Activated T-cell treated with anti-CD3 and anti-CD28 coated beads, Interleukin-2, amount 50 U/mL, for 24 hours (primary cell): ENCODE results near the gene PITX1.

ENCODE experiments used
- DNase-seq: peaks from one replicate; pipeline ENCODE4 v3.0.0-alpha.2; 2020
- H3K27ac Mint-ChIP-seq: 2 replicates; pipeline ENCODE4 v1.8.0; 2020; ENCODE audit warnings: mild to moderate bottlenecking, mixed read lengths
- H3K27me3 Mint-ChIP-seq: 2 replicates; pipeline ENCODE4 v1.8.0; 2020; ENCODE audit warnings: mixed read lengths
- H3K36me3 Mint-ChIP-seq: 2 replicates; pipeline ENCODE4 v1.8.0; 2020; ENCODE audit warnings: low read depth, mixed read lengths
- H3K4me1 Mint-ChIP-seq: 2 replicates; pipeline ENCODE4 v1.8.0; 2020; ENCODE audit warnings: low read depth, mixed read lengths
- H3K4me3 Mint-ChIP-seq: 2 replicates; pipeline ENCODE4 v1.8.0; 2020; ENCODE audit warnings: mild to moderate bottlenecking, moderate library complexity, mixed read lengths
- H3K9me3 Mint-ChIP-seq: 2 replicates; pipeline ENCODE4 v1.8.0; 2020; ENCODE audit warnings: mixed read lengths

Gene PITX1

DNA sequence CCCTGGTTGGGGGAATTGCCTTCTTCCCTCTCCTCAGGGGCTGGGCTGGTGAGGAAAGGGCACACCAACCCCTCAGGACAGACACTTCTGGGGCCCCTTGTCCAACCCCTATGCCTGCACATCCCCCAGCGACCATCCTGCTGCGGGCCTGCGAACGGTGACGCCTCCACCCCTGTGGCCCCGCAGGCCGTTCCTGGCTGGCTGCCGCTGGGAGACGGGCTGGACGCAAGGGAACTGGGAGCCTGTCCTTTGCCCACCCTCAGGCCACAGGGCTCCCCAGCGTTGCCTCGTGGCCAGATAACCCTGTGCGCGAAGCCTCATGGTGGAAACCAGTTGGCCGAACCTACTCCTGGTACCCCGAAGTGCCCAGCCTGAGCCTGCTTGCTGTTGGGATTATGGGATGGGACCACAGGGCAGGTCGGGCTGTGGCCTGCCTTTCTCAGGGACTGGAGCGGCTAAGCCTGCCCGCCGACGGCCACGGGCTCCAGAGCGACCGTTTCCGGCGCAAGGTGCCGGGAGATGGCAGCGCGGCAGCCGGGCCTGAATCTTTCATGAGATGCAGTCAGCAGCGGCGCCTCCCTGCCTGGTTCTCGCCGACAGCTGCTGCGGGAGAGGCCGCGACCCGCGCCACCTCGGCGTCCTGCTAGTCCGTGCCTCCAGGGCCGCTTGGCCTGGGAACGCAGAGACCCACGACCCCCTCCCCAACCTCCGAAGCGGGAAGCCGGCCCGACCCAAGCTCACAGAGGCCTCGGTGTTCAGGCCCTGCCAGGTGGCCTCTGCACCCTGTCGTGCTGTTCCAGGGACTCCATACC lies 6.5 kb upstream of the PITX1 start:
- H3K9me3 Mint-ChIP-seq = no peaks in the 10 kb centered on the region
- peaks cover 14% of the 10 kb centered on the region for H3K4me1 Mint-ChIP-seq
- peaks cover 91% of the 10 kb centered on the region for H3K27me3 Mint-ChIP-seq
- H3K4me3 Mint-ChIP-seq = no peak overlapping the region
- H3K27ac Mint-ChIP-seq = no peak overlapping the region
- no peak for DNase-seq
- no peaks in the 10 kb centered on the region for H3K36me3 Mint-ChIP-seq

DNA sequence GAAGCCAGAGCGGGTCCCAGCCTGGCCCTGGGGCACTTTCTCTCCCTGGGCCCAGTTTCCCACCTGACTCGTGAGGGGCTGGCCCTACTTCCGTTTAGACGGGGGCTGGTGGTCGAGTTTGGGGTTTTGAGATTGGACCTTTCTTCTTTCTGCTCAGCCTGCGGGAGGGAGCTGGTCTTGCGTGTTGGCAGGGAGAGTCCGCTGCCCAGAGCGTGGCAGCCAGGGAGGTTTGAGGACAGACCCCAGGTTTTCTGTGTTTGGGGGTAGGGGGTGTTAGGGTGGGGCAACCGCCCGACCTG lies 6.0 kb upstream of the PITX1 start:
- peaks cover 14% of the 10 kb centered on the region for H3K4me1 Mint-ChIP-seq
- H3K4me3 Mint-ChIP-seq = no peak overlapping the region
- H3K27ac Mint-ChIP-seq = no peak overlapping the region
- H3K9me3 Mint-ChIP-seq = no peaks in the 10 kb centered on the region
- no peak for DNase-seq
- H3K36me3 Mint-ChIP-seq = no peaks in the 10 kb centered on the region
- peaks cover 91% of the 10 kb centered on the region for H3K27me3 Mint-ChIP-seq

- Mint-ChIP-seq H3K27ac (no peak overlapping the region), H3K36me3 (no peaks in the 10 kb centered on the region), H3K9me3 (no peaks in the 10 kb centered on the region), H3K4me3 (no peak overlapping the region), H3K27me3 (peaks cover 92% of the 10 kb centered on the region), H3K4me1 (peaks cover 18% of the 10 kb centered on the region)
- peak; percentile 51 for DNase-seq
Measured at GRCh38 chr5:135039271-135040033, 5.4 kb upstream of the PITX1 start.

DNA sequence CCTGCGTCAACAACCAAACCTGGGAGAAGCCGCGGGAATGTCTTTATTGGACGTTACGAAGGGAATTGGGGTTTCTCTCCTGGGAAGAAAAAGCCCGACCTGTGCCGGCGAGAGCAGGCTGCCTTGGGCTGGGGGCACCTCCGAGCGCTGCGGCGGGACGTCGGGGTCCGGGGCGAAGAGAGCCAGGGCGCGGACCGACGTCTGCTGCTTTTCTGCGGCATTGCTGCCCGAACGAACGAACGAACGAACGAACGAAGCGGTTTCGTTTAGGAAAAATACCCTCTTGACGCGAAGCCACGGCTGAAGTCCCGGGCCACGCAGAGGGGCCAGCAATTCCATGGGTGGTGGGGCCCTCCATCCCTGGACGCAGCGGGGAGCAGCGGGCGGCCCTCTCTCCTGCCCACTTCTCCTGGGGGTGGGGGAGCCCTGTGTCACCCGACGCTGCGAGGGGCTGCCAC lies 4.8 kb upstream of the PITX1 start:
- Mint-ChIP-seq H3K27ac (no peak overlapping the region), H3K4me1 (peaks cover 20% of the 10 kb centered on the region), H3K27me3 (peaks cover 88% of the 10 kb centered on the region), H3K36me3 (no peaks in the 10 kb centered on the region), H3K4me3 (no peak overlapping the region), H3K9me3 (no peaks in the 10 kb centered on the region)
- no peak for DNase-seq

DNA sequence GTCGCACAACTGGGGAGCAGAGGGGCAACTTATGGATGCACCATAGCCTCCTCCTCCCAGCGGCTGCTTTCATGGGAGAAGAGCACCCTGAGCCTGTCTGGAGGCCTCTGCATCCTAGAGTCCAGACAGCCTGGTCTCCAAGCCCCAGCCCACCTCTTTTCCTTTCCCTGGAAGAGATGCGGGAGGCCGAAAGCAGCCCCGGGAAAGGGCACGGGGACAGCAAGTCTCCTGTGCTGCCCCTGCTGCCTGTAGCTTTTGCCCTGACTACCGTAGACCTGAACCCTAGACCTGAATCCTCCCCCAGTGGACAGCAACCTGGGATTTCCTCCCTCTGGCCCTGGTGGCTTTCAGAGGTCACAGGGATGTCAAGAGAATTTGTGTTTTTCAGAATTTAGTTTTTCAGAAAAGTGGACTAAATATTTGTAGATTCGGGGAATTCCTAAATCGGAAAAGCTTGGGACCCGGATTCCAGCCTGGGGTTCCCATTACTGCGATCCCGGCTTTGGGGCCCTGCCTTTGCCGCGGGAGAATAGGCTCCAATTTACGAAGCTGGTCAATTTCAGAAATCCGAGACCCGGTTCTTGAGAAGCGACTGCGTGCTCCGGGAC lies 4.3 kb upstream of the PITX1 start:
- peaks cover 21% of the 10 kb centered on the region for H3K4me1 Mint-ChIP-seq

GRCh38 chr5:135037519-135038204 lies 3.6 kb upstream of the PITX1 start:
- no peak overlapping the region for H3K4me3 Mint-ChIP-seq
- H3K9me3 Mint-ChIP-seq = no peaks in the 10 kb centered on the region
- H3K27ac Mint-ChIP-seq = no peak overlapping the region
- H3K36me3 Mint-ChIP-seq = no peaks in the 10 kb centered on the region
- DNase-seq = no peak
- peaks cover 82% of the 10 kb centered on the region for H3K27me3 Mint-ChIP-seq
- peaks cover 25% of the 10 kb centered on the region for H3K4me1 Mint-ChIP-seq

More for the DNA sequence above, 4.3 kb upstream of the PITX1 start:
- no peak for DNase-seq
- no peaks in the 10 kb centered on the region for H3K36me3 Mint-ChIP-seq
- no peak overlapping the region for H3K4me3 Mint-ChIP-seq
- no peak overlapping the region for H3K27ac Mint-ChIP-seq
- peaks cover 85% of the 10 kb centered on the region for H3K27me3 Mint-ChIP-seq
- no peaks in the 10 kb centered on the region for H3K9me3 Mint-ChIP-seq

GRCh38 chr5:135036405-135036804 lies 2.4 kb upstream of the PITX1 start:
- Mint-ChIP-seq H3K27me3 (peaks cover 82% of the 10 kb centered on the region), H3K27ac (no peak overlapping the region), H3K9me3 (no peaks in the 10 kb centered on the region), H3K36me3 (no peaks in the 10 kb centered on the region), H3K4me1 (peaks cover 32% of the 10 kb centered on the region), H3K4me3 (no peak overlapping the region)
- no peak for DNase-seq

DNA sequence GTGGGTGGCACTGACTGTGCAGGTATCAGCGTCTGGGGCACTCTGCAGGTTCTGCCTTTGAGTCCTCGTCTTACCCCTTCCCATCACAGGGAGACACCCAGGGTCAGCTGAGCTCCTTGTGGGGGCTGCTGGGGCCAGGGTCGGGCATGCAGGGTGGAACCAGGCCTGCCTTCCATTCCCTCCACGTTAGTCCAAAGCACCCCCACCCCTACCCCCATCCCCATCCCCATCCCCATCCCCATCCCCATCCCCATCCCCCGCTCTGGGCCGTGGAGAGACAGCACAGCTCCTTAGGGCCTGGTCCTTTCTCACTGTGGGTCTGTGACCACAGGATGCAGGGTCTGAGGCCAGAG lies 1.6 kb upstream of the PITX1 start:
- Mint-ChIP-seq H3K27ac (no peak overlapping the region), H3K27me3 (peaks cover 82% of the 10 kb centered on the region), H3K4me3 (no peak overlapping the region), H3K36me3 (no peaks in the 10 kb centered on the region), H3K4me1 (peaks cover 36% of the 10 kb centered on the region), H3K9me3 (no peaks in the 10 kb centered on the region)
- no peak for DNase-seq

- DNase-seq = no peak
- peak overlapping the region; percentile 73 for H3K4me3 Mint-ChIP-seq
- H3K27ac Mint-ChIP-seq = no peak overlapping the region
- H3K9me3 Mint-ChIP-seq = no peaks in the 10 kb centered on the region
- peaks cover 36% of the 10 kb centered on the region for H3K4me1 Mint-ChIP-seq
- no peaks in the 10 kb centered on the region for H3K36me3 Mint-ChIP-seq
- peaks cover 82% of the 10 kb centered on the region for H3K27me3 Mint-ChIP-seq
Measured at GRCh38 chr5:135034963-135035677, 1.1 kb upstream of the PITX1 start.

DNA sequence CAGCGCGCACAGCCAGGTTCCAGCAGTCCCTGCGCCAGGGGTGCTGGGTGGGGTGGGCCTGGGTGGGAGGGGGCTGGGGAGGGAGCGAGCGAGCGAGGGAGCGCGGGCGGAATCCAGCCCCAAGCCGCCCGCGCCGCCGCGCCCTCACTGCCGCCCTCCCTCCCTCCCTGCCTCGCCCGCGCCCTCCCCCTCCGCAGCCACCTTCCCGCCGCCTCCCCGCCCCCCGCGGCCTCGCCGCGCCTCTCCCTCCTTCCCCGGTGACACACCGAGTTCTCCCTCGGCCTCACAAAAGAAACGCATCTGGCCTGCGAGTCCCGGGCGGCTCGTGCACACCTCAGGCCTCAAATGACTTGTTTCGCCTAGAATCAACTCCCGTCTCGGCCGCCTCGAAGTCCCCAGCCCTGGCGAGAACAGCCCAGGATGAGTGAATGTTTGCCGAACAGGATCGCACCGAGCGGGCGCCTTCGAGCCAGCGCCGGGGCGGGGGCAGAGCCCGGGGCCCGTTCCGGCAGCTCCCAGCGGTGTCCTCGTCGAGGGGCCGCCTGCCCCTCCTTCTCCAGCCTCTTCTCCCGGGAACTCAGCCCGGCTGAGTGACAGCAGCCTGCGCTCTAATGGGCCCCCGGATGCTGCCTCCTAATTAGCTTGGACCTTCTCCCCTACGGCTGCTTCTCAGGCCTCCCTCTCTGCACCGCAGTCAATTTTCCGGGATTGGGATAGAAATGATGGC lies 371 bp upstream of the PITX1 start:
- Mint-ChIP-seq H3K9me3 (no peaks in the 10 kb centered on the region), H3K4me3 (peak overlapping the region; percentile 73), H3K36me3 (no peaks in the 10 kb centered on the region), H3K27me3 (peaks cover 87% of the 10 kb centered on the region), H3K4me1 (peaks cover 38% of the 10 kb centered on the region), H3K27ac (no peak overlapping the region)
- peak; percentile 54 for DNase-seq

DNA sequence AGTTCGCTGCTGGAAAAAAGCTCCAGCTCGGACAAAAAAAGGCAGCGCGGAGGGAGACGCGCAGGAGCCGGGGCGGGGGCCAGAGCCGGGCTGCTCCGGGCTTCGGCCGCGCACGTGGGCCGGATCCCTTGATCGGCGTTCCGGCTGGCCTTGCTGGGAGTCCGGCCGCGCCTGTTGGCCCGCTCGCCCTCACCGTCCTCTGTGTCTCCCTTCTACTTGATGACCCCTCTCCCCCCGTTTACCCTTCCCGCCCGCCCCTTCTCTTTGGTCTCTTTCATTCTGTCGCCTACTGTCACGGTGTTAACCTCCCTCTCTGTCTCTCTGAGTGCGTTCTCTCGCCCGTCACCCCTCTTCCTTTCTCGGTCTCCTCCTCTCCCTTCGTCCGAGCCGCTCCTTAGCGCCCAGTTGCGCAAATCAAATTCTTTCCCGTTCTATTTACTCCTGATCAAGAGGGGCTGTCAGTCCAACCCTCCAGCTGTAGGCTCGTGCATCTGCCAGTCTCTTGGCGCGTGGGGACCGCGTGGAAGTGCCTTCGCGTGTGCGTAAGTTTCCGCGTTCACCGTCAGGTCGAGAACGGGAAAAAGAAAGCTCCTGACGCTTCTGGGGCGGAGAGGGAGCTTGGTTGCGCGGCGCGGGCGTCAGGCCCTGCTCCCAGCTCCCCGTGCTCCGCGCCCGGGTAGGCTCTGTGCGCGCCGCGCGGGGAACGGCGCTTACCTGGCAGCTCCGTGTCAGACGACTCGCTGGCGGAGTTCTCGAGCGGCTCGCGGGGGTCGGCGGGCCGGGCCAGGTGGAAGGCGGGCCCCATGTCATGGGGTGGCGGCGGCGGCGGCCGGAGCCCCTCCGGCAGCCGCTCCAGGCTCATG lies 798 bp downstream of the PITX1 start:
- peaks cover 37% of the 10 kb centered on the region for H3K4me1 Mint-ChIP-seq
- H3K27me3 Mint-ChIP-seq = peaks cover 85% of the 10 kb centered on the region
- H3K4me3 Mint-ChIP-seq = peak overlapping the region; percentile 72
- H3K36me3 Mint-ChIP-seq = no peaks in the 10 kb centered on the region
- no peaks in the 10 kb centered on the region for H3K9me3 Mint-ChIP-seq
- H3K27ac Mint-ChIP-seq = no peak overlapping the region
- DNase-seq = peak; percentile 52

- Mint-ChIP-seq H3K4me3 (peak overlapping the region; percentile 55), H3K27me3 (peaks cover 82% of the 10 kb centered on the region), H3K36me3 (no peaks in the 10 kb centered on the region), H3K4me1 (peaks cover 37% of the 10 kb centered on the region), H3K9me3 (no peaks in the 10 kb centered on the region), H3K27ac (no peak overlapping the region)
- no peak for DNase-seq
Measured at GRCh38 chr5:135032695-135032998, 1.4 kb downstream of the PITX1 start.
